GM12874 (cell line): ENCODE results near the gene SP1.

ENCODE experiments used
- CTCF ChIP-seq: IDR thresholded peaks from 2 replicates; pipeline ENCODE4 v1.5.1; 2011; ENCODE audit warnings: low read depth, mild to moderate bottlenecking, control low read depth, low read length, moderate library complexity; ENCODE audit not compliant: insufficient read depth

The SP1 gene

GRCh38 chr12:53380104-53380793 lies at the start of gene SP1:
Gene SP1 (plus strand): TSS chr12:53380176. CDS start chr12:53380292, 116 bp downstream.
- no peak for TF ChIP-seq CTCF

DNA sequence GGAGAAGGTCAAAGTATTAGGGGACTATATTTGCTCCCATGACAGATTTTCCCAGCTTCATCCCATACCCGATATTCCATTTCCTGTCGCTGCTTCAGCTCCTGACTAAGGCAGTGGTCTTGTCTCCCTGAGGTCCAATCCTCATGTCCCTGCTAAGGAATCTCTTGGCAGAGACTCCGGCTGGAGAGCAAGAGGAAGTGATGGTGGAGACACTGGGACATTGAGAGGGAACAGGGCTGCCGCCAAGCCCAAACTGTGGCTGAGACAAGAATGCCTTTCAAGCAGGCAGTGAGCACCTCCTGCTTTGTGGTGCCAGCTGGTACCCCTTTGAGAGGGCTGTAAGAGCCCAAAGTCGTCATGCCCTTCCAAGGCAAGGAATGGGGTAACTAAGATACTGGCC lies 49.3 kb upstream of the SP1 start:
- no peak for TF ChIP-seq CTCF

DNA sequence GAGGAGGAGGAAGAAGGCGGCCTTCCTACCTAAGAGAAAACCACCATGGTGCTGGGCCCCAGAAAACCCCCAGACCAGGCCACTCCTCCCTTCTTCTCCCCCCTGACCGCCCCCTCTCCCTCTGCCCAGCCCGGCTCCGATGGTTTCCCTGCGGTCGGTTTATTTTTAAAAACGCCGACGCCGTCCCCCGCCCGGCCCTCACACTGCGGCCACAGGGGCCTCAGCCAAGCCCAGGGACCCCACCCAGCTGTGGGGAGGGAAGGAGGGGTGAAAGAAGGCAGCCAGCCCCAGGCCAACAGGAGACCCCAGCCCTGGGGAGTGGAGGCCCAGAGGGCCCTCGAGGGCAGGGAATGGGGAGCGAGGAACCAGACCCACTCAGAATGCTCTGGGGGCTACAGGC lies 47.2 kb upstream of the SP1 start:
- no peak for TF ChIP-seq CTCF

DNA sequence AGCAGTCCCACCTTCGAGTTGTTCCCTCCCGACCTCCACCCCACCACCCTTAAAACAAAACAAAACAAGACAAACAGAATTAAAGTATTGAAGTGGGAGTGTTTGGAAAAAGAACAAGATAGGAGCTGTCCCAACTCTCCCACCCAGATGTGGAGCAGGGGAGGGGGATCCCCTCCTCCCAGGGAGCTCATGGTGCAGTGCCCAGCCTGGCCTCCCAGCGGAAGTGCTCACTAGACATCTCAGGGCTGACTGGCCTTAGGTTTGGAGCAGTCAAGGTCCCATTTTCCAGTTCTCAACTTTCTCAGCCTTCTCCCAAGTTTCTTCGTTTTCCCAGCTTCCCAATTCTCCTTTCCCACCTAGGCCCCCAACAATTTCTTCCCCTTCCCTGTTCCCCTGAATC lies 46.7 kb upstream of the SP1 start:
- TF ChIP-seq CTCF: no peak

DNA sequence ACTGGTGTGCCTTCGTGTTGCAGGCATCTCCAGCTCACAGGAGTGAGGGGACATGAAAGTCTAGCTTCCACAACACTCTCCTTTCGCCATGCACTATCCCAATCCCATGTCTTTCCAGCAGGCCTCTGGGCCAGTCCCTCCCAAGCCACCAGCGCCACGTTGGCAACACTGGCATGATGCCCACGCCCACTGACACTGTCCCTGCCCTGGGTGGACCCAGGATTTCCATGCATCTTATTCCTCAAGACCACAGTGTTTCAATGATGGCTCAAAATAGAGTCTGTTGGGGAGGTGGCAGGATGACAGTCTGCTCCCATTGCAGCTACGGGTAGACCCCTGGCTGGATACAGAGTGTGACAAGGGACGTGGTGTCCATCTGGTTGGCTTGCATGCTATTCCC lies 46.1 kb upstream of the SP1 start:
- TF ChIP-seq CTCF: no peak

DNA sequence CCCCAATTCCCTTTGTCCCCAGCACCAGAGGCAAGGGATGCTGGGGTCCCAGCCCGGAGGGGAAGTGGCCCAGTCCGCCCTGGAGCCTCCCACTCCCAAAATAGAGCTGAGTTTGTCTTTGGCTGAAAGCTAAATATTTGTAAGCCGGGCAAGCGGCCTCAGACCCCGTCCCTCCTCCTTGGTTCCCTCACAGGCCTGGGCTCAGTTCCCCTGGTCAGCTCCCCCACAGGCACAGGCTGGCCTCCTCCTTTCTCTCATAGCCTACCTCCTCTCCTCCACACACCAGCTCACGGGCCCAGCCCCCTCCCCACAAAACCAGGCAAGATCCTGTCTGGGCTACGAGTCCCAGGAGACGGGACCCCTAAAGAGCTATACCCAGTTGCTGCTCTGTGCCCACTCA lies 45.2 kb upstream of the SP1 start:
- no peak for TF ChIP-seq CTCF

DNA sequence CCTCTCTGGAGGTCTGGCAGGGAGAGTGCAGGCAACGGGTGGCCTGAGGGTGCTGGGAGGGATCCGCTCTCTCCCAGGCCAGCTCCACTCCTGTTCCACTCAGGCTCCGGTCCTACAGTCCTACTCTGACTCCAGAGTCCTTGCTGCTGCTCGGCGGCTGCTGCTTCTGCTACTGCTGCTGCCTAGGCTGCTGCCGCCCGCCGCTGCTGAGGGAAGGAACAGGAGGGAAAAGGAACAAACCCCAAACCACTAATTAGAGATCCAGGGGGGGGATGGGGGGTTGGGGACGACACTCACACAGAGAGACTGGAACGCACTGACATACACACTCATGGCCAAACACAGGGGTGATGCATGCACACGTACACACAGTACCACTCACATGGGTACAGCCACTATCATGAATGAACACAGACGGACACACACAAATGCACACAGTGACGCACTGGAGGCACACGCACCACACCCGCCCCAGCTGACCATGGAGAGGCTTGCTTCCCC lies 43.7 kb upstream of the SP1 start, which contains the start of gene SP7:
Gene SP7, minus strand, starts transcription at position 174 of the 501 bp plus-strand sequence. CDS start 708 bp downstream, outside the sequence.
- no peak for TF ChIP-seq CTCF
